NCI-H2107 treated with DMSO at 0.1 percent for 48 hours (cell line): ENCODE results near the gene KCNMA1.
A peak's percentile ranks its signal among the peaks of the same experiment; 100 is the strongest.

ENCODE experiments used
- DNase-seq: peaks from one replicate; lab custom pipeline; 2025; ENCODE audit not compliant: unreplicated experiment; lab: John Stamatoyannopoulos, UW

Gene KCNMA1

DNA sequence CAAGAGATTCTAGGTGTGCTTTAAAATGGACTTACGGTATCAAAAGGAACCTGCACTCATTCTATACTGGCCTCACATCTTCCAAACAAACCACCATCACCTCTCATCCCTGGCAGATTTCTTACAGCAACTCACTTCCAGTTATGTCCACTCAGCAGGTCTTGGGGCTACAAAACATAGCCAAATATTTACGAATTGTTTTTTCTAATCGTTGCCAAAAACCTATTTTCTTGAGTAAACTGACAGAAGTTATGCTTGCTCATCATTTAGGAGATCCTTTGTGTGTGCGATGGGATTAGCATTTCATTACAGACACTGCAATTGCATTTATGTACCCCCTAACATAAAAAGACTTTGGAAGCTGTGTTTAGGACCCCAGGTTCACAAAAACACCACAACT is 2.7 kb downstream of the KCNMA1 start:
- no peak for DNase-seq

DNA sequence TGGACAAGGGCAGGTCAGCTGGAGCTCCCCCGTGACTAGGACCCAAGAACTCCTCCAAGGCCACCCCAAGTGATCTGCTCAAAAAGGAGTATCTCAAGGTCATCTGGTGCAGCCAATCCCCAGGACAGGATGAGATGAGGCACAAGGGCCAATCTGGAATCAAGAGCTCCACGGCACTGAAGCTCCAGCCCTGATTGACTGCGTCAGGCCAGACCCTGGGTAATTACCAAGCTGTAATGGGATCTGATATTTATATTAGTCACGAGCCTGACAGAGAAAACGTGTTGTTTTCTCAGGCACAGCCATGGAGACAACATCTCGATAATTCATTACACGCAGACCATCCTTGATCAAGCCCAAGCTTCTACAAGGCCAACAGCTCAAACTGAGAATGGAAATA is 4.2 kb downstream of the KCNMA1 start:
- DNase-seq, result no peak

DNA sequence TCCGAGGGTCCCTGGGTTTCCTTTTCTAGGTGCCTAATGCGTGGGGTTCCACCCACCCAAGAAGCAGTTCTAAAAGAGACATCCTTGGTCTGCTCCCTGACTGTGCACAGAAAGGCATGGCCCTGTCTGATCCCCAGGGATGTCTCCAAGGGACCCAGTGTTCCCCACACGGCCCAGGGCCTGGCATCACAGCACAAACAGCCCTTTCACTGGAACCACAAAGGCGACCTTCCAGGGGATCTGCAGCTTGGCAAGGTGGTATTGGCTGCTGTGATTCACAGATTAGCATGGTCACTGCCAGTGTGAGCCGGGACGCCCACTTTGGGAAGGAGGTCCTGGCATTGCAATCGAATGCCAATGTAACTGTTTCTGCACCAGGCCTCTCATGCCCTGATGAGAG is 6.4 kb downstream of the KCNMA1 start:
- no peak for DNase-seq

DNA sequence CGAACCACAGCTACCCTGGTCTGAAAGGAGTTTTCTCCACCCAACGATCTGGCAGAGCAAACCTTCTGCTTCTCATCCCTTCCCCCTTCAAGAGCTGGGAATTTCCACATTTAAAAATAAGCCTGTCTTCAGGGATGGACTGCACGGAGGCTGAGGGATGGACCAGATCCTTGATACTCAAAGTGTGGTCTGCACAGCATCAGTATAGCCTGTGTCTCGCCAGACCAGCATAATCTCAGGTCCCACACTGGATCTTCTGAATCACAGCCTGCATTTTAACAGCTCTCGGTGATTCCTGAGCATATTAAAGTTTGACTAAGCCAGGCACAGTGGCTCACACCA is 7.1 kb downstream of the KCNMA1 start:
- no peak for DNase-seq

DNA sequence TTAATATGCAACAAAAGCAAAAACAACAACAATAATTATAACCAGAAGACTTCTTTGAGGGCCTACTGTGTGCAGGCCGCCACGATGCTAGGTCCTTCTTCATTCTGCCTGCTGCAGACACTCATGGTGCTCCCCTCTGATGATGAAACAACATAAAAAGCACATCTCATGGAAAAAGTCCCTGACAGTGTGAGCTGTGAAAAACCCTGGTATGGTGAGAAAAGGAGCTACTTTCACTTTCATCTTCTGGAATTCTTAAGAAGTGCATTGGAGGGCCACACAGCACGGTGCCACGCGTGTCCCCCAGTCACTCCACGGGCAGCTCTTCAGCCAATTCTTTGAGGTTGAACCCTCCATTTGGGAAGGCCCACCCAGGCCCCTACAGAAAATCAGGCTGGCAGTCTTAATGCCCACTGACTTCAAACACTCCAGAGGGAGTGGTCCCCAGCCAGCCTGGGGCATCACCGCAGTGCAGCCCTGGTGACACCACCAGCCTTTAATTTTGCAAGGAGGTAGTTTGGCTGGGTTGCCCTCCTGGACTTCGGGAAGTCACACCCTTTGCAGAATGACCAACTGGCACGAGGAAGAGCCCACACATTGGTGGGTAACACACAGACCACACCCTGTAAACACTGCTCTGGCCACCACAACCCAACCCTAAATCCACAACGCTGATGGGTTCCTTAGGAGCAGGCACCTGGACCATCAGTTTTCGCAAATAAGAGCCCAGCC is 7.7 kb downstream of the KCNMA1 start:
- no peak for DNase-seq

DNA sequence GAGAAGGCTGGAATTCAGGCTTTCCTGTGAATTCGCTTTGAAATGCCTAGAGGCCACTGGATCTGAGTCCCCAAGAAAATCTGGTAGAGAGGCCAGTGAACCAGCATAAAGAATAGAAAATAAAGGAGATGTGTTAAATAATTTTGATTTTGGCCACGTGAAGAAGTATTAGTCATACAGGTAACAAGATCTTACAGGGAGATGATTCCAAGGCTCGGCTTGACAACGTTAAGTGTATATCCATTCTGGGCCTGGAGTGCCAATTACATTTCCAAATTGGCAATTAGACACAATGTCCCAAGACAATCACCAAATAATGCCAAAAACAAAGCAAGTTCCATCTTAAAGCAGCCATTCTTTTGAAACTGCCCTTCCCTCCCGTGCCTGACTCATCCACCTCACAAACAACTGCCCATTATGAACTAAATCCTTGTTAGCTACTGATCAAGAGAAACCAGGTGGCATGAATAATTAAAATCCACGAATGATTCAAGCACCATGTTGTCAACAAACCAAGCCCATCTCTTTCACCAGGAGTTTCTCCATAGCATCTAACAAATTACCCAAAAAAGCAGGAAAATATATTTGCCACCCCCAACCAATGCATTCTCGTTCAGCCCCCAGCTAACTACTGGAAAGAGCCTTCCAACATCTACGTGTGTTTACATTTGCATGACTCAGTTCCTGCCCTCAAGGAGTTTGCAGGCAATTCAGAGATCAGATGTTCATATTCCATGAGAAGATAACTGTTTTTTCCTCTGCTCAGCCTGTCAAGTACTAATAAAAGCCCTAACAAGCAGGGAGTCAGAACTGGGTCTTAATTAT is 8.5 kb downstream of the KCNMA1 start:
- DNase-seq, result no peak

DNA sequence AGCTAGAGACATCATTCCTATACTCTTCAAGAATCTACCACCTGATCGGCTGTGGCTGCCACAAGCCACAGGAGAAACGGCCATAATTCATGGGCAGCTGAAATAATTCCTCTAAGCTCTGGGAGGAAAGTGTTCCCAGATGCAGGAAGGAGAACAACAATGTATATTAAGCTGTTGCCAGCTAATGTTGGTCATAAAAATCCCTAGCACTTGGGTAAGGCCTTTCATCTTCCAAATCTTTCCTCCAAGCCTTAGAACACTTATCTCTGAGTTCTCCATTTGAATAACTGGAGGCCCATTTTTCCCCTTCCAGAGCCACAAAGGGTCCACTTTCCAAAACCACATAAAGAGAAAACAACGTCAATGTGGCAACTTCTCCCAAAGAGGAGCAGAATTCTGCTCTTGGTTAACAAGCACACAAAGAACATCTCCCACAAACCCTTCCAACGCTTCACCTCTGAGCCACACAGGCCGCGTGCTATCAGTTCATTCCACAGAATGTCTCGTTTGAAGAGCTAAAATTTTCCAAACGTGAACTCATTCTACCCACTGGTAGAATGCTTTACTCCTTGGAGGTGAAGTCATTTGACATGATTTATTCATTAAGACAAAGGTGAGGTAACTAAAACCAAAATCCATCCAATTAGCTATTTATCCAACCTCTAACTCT is 11.2 kb downstream of the KCNMA1 start:
- DNase-seq, result no peak

DNA sequence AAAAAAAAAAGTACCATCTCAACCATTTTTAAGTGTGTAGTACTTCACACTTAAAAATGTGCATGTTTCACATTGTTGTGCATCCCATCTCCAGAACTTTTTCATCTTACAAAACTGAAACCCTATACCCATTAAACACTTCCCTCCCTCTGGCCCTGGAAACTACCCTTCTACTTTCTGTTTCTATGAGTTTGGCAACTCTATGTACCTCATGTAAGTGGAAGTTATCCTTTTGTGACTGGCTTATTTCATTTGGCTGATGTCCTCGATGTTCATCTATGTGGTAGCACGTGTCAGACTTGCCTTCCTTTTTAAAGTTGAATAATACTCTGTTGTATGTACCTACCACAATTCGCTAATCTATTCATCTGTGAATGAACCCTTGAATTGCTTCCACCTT is 12.2 kb downstream of the KCNMA1 start:
- no peak for DNase-seq

DNA sequence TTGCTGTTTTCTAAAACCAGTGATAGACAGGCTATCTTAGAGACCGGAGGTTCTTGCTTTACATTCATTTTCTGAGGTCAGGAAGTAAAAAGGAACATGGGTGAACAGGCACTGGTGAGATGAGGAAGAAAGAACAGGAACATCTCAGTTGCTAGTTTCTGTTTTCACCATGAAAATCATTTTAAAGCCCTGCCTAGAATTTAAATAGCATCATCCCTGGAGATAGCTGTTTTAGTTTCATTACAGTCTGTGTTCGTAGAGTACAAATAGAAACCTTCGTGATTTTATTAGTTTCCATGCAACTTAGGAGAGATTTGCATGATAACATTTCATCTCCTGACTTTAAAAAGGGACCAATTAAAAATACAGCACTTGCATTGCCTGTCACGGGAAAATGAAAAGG is 14.7 kb downstream of the KCNMA1 start:
- no peak for DNase-seq

DNA sequence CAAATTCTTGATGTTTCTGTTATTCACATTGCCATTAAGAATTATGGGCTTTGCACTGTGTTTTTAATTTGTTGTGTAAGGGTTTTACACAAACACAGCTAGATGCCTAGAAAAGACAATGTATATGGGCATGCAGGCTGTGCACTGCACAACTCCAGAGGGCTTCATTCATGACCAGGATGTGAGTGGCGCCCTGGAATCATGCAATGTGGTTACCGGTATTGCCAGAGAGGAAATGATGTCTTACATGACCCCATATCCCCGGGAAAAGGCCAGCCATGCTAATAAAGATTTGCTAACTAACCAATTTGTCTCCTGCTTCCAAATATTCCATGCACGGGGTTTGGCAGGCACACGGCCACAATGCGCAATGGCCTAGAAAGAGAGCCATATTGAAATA is 16.9 kb downstream of the KCNMA1 start:
- no peak for DNase-seq

DNA sequence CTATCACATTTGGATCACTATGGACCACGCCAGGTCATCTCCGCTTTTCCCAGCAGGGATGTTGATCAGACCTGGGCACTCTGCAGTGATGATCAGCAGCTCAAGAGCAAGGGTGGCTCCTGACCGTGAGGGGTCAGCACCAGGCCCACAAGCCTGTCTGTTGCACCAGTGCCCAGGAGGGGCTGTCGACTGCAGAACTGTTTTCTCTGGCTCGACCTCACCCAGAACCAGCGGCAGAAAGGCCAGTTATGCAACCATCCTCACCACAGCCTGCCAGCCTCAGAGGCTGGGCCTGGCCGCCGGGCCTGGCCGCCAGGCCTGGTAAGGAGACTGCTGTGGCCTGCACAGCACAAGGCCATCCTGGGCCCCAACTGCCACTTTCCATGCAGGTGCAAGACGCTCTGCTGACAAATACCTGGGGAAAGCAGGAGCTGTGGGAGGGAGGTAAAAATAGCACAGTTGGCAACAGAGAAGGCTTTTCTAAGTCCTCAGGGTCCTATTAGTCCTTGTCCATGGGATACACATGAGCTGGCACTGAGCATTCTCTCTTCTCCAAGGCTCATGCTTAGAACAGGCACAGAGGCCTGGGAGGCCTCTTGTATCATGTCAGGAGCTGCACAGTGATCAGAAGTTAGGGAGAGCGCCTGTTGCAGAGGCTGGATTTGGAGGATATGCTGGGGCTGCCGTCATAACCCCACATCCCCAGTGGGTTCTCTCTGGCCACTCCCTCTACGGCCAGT is 17.5 kb downstream of the KCNMA1 start:
- peak; percentile 20 for DNase-seq

DNA sequence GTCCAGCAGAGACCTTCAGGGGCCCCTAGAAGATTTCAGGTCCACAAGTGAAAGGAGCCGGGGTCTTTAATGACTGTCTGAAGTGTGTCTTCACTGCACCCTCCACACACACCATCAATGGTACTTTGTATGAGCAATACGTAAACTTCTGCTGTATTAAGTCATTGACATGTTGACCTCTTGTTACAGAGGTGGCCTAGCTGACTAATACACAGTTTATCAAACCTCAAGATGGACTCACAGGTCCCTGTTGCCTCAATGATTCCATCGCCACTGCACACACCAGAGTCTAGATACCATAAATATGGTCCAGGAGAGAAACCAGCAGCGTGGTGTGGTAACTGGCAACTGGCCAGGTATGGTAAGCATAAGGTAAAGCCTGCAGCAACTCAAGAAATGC is 19.5 kb downstream of the KCNMA1 start:
- no peak for DNase-seq

DNA sequence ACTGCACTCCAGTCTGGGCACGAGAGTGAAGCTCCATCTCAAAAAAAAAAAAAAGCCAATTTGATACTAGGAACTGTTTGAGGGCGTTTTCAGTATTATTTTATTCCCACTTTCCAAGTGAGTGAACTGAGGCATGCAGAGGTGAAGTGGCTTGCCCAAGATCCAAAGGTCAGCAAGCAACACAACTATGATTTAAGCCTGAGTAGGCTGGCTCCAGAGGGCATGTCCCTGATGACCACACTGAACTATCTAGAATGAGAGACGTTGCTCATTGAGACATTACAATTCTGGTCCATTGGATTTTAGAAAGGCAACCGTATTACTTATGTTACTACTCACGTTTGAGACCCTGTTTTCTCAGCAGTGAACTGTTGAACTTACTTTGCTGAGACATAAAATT is 20.8 kb downstream of the KCNMA1 start:
- DNase-seq, result no peak

DNA sequence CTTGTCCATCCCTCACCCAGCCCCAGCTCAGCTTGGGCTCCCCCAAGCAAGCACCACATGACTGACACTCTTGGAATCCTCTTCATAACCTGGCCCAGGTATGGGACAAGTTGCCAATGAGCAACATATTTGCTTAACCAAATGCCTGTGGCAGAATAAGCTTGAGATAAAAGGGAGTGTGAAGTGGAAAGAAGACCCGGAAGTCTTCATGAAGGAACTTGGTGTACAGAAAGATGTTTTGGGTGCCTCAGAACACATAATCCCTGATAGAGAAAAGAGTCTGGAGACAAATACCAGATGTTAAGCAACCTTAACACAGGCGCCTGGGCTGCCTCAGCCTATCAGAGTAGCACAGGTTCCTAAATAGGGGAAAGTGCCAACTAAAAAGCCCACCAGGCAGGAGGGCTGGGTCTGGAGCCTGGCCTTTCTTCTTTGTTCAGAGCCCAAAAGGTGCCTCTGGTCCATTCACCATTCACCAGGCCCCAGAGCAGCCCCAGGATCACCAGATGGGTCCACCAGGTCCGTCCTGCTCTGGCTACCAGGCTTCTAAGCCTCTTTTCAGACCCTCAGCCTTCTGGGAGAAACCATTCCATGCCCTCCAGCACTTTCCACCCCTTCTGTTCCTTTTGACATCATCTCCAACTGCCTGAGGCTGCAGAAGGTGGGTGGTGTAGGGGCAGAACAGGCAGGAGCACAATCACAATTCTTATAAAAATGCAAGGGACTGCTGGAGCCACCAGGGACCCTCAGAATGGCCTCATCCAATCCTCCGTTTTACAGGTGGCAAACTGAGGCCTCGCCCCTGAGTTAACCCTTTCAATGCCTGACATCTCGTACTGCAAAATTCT is 22.6 kb downstream of the KCNMA1 start:
- no peak for DNase-seq

DNA sequence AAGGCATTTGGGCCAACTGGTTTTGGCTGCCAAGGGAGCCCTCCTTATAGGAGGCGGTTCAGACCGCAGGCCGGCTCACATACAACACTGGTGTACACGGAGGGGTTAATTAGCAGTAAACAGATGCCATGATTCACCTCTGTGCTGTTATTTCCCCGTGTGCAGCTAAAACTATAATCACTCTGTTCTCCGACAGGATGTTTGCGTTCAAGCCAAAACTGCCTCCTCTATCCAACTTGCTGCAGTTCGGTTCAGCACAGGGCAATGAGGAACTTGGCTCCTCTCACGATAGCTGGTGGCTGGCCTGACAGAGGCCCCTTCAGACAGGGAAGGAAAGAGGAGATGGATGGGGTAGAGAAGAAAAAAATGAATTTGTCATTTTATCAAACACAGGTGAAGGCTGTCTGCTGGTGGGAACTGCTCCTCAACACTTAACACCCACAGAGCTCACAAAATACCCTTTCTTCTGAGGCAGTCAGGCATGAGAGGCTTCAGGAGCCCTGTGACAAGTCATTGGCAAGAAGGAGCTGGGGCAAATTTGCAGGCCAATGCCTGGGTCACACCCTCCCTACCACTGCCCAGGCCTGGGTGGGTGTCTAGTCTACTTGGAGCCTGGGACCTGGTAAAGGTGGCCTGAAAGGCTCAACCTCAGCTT is 24.0 kb downstream of the KCNMA1 start:
- DNase-seq, result peak; percentile 19

DNA sequence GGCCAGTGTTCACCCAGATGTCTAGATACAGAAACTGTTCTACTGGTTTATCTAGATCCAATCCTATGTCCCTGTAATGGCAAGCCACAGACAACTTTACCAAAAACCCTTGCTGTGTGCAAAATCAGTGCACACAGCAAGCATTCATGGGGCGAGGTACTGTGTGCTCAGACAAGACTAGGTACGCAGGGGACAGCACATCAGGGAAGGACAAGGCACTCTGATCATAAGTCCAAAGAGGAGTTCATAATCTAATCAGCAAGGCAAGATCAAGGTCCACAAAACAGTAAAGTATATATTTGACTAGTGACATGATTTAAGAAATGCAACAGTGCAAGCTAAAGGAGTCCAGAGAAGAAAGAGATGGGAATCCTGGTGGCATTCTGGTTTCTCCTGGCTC is 25.9 kb downstream of the KCNMA1 start:
- no peak for DNase-seq

DNA sequence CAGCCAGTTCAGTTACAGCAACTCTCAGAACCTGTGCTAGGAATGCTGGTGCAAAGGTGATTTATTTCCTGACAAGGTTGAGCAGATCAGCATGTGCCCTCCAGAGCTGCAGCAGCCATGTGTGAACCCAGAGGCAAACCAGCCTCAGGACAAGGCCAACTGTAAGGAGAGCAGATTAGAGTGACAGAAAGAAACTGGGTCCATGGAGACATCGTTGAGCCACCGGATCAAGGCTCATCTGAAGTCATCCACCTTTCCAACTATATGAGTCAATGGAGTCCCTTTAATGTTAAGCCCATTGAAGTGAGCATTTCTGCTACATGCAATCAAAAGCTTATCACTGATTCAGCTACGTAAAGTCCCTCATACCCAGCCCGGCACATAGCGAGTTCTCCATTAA is 26.4 kb downstream of the KCNMA1 start:
- no peak for DNase-seq

DNA sequence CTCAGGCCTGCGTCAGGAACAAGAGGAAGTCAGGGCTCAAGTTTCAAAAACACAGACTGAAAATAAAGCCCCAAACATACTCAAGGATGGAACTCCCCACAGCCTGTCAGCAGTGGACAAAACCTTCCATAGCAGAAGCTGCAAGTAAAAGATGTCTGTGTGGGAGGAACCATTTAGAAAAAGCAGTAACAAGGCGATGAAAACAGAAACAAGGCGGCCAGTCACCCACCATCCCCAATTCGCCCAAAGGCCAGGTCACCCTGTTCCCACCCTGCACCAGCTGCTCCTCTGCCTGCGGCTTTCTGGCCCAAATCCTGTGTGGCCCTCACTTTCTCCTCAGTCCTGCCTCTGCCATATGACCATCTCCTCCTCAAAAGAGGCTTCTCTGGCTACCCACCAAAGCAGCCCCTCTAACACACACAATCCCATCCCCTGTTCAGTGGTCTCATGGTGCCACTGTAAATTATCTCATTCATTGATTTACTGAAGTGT is 27.8 kb downstream of the KCNMA1 start:
- peak; percentile 33 for DNase-seq

DNA sequence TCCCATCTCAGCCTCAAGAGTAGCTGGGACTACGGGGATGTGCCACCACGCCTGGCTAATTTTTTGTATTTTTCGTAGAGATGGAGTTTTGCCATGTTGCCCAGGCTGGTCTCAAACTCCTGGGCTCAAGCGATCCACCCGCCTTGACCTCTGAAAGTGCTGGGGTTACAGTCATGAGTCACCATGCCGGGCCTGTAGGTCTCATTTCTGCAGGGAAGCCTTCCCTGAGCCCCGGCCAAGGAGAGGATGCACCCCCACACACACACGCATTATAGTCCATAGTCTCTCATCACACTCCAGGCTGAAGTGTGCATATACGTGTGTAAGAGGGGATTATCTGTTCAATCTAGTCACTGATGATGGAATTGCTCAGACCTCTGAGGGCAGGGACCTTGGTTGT is 29.3 kb downstream of the KCNMA1 start:
- DNase-seq, result no peak

DNA sequence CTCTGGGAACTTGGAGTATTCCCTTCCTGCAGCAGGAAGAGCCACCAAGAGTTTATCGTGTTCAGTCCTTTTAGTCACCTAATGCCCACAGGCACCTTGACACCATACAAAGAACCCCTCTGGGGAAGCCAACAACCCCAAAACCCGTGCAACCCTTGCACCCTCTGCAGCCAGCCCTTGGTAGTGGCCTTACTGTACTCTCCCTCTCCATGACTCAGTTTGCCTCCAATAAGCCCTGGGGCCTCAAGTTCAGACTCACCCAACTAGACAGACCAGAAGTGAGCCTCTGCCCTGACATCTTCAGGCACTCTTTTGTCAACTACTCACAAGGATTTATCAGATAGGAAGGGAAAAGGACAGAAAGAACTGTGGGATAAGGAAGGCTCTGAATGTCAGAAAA is 30.9 kb downstream of the KCNMA1 start:
- DNase-seq, result no peak
